Hypothalamus (tissue), 51 donors: Measurements from ENCODE around the gene SMPD2.

Source experiments
- DNase-seq, 51 donors: peaks; one replicate each; lab custom pipeline; 2025; lab: John Stamatoyannopoulos, UW

The SMPD2 gene

DNA sequence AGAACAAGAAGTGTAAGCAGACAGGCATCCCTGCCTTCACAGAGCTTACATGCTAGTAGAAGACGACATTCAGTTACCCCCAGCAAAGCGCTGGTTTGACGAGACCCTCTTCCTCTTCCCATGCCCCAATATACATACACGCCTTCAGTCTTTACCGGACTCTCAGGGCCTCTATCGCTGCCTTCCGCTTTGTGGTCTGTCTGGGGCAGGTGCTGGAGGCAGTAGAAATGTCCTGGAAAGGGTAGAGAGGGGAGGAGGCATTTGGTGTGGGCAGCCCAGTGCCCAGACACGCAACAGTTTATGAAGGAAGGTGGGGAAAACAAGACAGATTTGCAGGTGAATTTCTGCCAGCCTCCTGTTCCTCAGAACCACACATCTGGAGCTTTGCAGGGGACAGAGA lies 6.0 kb downstream of the SMPD2 start:
- no peak for DNase-seq

DNA sequence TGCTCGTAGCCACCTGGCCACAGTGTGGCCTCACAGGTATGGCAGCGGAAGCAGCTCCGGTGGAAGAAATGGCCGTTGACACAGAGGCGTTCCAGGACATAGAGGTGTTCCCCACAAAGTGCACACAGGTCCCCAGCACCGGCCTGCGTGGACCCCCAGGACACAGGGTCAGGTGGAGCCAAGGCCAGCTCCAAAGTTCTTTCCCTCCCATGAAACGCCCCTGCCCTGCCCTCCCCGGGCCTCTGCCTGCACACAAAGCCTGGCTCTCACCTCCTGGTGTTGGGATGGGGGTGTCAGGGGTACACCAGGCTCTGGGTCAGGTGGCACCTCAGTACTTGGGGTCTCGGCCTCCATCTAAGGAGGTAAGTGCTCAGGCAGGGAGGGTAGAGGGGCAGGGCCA lies 6.6 kb downstream of the SMPD2 start:
- no peak for DNase-seq

DNA sequence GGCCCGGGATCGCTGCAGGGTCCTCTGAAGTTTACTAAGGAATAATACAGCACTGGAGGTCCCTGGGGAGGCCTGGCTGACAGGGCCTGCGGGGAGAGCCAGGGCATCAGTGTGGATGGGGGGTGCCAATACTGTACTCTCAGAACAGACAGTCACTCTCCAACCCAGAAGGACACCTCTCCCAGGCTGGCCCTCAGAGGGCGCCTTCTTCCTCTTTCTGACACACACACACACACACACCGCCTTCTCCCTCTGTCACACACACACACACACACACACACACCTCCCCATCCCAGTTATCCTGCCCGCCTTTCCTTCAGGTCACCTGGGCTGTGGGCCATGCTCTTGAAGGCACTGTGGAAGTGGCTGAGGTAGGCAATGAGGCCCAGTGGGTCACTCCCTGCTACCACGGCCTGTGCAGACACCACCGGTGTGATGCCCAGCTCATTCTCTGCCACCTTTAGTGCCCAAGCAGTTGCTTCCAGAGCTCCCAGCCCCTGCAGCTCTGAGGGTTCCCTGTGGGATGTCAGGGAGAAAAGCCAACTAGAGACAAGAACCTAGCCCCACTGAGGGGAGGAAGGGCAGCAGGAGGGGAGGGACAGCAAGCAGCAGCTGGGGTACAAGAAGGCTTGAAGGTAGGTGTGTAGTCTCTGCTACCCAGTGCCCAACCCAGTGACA lies 7.5 kb downstream of the SMPD2 start:
- DNase-seq: no peak

DNA sequence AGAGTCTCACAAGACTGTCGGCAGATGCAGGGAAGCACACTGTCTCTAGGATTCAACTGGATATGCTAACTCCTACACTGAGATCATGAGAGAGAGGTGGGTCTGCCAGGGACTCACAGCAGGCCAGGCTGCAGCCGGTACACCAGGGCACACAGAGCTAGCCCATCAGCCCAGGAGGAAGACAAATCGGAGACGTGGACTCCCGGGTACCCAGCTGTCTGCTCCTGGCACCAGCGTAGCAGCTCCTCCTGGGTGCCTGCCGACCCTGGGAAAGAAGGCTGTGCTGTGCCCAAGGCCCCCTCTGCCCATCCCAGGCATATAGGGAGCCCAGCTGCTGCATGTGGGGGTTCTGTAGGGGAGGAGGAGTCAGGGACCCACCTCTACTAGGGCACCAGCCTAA lies 8.1 kb downstream of the SMPD2 start:
- DNase-seq: no peak

DNA sequence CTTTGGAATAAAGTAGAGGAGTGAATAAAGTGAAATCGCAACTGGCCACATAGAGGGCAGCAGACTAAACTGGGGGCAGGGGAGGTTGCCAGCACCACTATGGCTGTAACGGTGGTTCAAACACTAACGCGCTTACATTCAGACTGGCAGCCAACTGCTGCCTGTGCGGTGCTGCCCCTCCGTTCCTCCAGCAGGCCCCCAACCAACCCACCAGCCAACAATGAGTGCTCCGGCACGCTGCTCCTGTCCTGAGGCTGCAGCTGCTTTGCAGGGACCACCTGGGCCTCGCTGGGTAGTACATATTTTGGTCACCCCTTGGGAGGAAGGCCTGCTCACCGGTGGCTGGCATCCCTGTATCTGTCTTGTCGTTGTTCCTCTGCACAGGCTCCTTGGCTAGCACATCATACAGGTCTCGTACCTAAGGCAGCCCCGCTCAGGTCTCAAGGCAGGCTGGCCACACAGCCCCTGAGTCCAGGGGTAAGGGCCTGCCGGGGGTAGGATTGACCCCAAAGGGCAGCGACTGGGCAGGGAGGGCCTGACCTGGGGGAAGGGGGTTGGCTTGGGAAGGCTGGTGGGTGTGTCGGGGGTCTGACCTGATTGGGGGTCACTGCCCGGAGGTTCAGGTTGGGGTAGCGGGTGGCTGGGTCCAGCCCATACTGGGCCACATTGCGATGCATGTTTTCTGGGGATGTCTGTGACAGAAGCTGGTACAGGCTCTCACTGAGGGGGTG lies 8.7 kb downstream of the SMPD2 start:
- no peak for DNase-seq

DNA sequence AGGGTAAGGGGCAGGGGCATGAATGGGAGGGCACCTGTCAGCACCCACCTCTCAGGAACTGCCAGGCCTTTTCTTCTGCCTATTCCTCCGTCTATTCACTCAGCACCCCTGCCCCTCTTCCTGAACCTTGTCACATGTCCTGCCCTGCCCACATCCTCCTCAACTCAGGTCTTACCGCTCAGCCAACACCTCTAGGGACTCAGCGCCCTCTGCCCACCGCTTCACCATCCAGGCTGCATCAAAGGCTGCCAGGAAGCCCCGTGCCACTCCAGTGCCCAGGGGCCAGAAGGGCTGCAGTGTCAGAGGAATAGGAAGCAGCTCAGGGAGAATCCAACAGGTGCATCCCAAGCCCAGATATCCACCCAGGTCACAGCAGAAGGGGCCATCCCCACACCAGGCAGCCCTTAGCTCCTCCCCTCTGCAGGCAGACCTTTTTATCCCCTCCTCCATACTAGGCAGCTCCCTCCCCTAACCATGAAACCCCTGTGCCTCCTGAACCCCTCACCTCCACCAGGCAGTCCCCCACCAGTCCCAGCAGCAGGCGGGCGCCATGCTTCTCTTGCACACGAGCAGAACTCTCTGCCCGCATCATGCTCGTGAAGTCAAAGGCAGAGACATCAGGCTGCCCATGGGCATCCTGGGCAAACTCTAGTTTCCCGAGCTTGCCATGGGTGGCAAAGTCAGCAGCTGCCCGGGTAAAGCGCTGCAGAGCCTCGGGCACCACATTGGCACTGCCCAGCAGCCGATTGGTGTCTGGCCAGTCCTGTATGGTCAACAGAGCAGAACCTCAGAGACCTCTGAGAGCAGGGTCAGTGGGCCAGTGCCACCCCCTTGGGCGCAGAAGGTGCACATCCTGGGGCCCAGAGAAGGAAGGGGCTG lies 9.5 kb downstream of the SMPD2 start:
- no peak for DNase-seq

DNA sequence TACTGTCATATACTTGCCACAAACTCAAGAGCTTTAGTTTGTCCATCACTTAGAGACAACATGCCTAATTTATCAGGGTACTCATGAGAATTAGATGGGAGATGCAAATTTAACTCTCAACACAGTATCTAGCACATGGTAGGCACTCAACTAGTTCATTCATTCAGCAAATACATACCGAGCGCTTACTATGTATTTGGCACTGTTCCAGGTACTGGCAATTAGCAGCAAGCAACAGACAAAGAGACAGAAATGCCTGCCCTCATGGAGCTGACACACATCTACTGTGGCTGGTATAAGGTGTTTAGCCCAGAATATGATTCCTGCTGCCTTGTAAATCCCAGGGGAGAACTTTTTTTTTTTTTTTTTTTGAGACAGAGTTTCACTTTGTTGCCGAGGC lies 10.3 kb downstream of the SMPD2 start:
- DNase-seq: no peak

DNA sequence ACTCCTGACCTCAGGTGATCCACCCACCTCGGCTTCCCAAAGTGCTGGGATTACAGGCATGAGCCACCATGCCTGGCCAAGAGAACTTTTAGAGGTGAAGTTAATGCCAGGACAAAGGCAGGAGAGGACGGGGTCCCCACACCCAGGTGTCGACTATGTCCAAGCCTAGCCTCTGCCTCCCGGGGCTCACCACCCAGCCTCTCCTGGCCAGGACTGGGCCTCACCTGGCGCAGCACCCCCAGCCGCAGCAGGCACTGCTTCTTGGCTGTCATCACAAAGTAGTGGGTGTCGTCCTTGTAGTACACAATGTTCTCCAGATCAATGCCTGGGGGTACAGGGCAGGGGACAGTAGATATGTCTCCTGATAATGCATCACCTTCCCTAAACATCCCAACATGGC lies 10.9 kb downstream of the SMPD2 start:
- no peak for DNase-seq

DNA sequence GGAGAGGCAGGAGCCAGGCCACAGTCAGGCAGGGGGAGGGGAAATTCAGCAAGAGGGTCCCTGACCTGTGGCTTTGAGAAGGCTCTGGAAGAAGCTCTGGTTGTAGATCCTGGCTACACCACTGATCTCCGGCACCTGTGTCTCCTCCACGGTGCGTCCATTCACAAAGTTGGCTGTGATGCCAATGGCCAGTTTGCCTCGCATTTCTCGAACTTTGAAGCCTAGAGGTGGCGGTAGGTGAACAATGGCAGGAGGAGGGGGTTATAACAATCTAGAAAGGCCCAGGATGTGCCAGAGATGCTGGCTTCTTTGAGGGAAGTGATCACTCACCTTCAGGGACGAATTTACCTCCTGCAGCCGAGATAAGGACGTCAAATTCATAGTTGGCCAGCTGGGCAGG lies 11.7 kb downstream of the SMPD2 start:
- no peak for DNase-seq

DNA sequence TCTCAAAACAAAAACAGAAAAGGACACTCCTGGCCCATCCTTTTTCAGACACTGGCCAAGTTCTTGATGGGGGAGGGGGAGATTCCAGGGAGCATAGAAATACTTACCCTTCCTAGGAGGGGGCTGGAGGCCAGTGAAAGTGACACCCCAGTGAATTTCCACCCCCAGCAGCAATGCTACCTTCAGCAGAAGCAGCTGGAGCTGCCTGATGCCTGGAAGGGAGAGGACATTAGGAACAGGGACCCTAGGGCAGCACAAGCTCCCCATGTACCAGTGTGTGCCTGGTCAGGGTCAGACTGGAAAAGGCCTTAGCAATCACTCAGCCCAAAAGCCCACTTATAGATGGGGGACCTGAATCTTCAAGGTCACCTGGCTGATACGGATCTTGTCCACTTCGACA lies 12.6 kb downstream of the SMPD2 start:
- DNase-seq: no peak

DNA sequence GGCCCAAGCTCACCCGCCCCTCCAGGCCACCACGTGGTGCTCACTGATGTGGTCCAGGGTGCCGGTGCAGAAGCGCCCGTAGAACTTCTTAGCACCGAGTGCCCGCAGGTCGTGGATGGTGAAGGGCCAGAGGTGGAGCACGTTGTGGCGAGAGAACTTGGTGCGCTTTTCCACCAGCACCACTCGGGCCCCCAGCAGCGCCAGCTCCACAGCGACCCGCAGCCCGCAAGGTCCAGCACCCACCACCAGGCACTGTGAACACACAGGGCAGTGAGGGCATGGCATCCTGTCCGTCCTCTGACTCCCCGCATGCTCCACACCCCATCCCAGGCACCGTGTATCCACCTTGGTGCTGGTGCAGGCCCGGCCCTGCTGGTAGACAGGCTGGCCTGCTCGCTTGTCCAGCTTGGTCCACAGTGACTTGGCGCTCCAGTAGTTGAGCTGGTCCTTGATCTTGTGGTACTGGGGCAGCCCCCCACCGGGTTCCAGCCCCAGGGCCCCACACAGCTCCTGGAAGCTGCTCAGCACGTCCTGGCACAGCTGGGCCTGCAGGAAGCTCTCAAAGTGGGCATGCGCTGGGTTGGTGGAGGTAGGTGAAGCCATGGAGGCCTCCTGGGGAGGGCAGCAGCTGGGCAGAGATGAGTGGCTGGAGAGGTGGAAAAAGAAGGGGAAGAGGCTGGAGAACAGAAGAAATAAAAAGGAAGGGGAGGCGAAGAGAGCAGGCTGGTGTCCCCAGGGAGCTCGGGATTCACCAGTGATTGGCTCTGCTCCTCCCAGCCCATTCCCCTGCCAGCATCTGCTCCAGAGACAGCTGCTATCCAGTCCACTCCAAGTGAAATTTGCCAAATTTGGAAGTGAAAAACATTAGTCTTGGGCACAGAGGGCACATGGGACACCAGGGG lies 13.3 kb downstream of the SMPD2 start:
- peak in 1 of 51 donors; percentile 29 for DNase-seq

DNA sequence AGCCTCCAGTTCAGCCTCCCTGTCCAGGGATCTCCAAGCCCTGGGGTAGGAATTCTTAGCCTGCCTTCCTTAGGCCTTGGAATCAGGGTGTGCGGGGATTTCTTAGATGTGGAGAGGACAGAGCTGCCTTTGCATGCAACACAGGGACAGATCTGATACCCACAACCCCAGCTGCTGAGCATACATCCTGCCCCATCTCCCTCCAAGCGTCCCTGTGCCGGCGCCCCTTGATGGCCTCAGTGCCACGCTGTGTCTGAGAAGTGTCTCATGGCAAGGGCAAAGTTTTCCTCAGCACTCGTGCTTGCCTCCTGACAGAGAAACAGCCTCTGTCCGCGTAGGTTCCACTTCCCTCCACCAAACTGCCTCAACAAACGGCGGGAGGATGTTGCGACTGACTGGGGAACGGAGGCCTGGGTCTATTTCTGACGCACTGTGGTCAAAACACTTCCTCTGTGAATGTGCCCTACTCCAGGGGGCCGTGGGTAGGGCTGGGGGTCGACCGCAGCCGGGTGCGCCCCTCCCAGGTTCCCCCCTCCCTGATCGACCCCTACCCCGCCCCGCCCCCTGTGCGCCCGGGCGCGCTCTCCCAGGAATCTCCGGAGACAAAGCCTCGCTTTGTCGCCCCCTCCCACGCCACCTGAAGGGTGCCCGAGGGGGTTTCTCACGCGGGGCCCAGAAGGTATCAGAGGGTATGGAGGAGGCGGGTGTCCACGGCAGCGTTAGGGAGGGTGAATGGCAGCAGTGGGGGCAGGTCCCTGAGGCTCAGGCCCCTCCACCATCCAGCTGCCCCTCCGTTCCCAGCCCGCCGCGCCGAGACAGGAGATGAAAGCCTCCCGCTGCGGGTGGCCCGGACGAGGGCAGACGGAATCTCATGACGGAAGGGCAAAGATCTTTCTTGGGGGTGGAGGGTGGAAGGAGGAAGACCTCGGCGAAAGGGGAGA lies 14.2 kb downstream of the SMPD2 start:
- DNase-seq: peak in 30 of 51 donors; percentile 19 to 71 (median 38)

DNA sequence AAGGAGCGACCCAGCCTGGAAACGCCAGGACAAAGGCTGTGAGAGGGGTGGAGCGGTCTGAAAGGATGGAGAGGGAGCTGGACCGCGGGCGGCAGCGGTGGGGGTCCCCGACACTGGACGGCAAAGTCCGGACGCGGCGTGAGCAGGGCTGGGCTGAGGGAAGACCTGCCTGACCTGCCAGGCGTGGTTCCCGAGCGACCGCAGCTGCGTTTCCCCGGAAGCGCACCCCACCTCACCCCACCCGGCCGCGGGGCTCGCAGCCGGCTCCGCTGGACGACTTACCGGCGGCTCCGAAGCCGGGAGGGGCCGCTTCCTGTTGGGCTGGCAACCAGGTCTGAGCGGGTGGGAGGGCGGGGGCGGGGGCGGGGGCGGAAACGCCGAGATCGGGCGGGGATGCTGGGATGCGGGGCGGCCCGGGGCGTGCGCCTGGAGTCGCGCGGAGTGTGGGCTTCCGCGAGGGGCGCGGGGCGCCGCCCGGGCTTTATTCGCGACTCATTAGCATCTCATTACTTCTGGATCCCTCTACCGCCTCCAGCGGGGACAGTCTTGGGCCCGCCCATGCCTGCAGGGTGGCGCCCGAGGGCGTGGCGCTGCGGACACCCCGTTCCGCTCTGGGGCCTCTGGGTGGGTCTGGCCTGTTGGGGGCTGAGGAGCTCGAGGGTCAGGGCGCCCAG lies 15.1 kb downstream of the SMPD2 start, which contains the start of gene MICAL1:
MICAL1 (minus strand) TSS at position 336 of the 674 bp plus-strand sequence. CDS start 1,576 bp downstream, outside the sequence.
- DNase-seq: peak in 36 of 51 donors; percentile 13 to 78 (median 52)

DNA sequence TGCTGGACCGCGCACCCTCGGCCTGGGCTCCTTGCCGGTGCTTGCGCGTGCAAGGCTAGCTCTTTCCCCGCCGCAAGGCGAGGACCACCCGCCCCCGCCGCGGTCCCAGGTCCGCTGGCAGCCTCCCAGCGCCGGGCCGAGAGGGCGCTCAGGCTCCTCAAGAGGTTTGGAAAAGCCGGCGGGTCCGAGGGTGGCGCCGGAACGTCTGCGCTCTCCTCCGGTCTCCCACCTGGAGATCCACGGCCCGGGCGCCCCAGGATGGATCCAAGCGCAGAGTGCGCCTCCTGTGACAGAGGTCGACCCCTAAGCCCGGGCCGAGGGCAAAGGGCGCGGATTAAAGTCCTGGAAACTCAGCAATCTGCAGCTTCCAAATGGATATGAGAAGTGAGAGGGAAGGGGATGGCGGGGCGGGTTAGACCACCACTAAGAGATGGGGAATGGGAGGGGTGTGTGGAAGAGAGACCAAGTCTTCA lies 15.6 kb downstream of the SMPD2 start:
- DNase-seq: peak in 3 of 51 donors; percentile 47 to 69 (median 55)

DNA sequence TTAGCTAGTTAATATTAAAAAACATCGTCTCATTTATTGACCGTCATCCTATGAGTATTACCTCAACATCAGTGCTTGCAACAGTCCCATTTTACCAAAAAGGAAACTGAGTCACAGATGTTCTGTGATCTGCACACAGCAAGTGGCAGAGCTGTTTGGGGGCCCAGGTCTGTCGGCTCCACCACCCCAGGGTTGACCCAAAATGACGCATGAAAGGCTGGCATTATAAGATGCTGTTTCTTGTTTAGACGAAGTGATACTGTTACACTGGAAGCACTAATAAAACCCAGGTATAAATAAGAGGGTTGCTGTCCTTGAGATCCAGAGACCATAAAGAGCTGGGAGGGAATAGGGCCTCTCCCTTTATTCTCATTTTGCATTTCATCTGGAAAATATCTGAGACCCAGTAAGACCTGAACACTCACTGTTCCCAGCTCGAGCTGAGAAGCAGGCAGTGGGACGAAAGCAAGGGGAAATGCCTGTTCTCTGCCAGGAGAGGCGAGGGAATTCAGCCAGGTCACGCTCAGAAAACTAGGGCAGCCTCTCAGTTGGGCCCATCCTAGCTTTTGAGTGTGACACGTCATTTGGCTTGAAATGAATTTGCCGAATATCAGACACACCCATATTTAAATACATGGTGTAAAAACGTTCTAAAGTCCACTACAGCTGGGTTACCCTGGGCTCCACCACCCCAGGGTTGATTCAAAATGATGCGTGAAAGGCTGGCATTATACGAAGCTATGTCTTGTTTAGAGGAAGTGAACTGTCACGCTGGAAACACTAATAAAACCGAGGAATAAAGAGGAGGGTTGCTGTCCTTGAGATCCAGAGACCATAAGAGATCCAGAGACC lies 16.4 kb downstream of the SMPD2 start:
- peak in 22 of 51 donors; percentile 11 to 62 (median 34) for DNase-seq

DNA sequence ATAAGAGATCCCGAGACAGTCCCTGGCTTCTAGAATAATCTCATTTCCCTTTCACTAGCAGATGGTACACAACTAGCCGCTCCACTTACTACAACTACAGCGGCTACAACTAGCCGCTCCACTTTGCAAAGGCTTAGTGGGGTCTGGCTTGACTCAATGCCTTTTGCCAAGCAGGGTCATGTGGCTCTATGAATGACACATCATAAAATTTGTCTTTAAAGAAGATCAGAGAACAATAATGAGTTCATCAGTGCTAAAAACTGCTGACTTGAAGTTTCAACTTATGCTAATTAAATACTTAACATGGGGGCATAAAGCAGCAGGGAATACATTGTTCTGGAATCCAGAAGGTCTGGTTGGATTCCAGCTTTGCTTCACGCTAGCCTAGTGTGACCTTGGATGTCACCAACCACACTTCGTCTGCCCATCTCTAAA lies 17.1 kb downstream of the SMPD2 start:
- peak in 1 of 51 donors; percentile 18 for DNase-seq
